ENCODE measurements around the gene CNIH4. TPM values are rescaled to one million over a fixed set of nuclear protein-coding genes. Genes with fewer than 3 reads are reported as not detected.

CNIH4 gene
- total RNA-seq, 1 experiment from 2014 or later = 104 TPM

GRCh38 chr1:224331824-224332223 is 24.9 kb upstream of the CNIH4 start:
- Histone ChIP-seq H4K20me1 (ENCODE audit: control insufficient read depth, insufficient read depth, insufficient read length) (no peaks in the 10 kb centered on the region), H2BK5ac (ENCODE audit: insufficient read length, low read length) (no peak overlapping the region), H3K23ac (ENCODE audit: insufficient read length, low read depth, low read length) (no peak overlapping the region), H3K4me1 (ENCODE audit: insufficient read depth, low read length) (no peaks in the 10 kb centered on the region), H2AK5ac (ENCODE audit: insufficient read length, low read length) (no peak overlapping the region), H4K8ac (replicated peaks; ENCODE audit: insufficient read length, low read depth, low read length) (no peak overlapping the region), H3K4ac (ENCODE audit: low read depth, low read length) (no peak overlapping the region), H3K9ac (ENCODE audit: extremely low read depth, insufficient read length, low read length) (no peak overlapping the region), H3K9me3 (ENCODE audit: control insufficient read depth, low read depth, low read length) (no peaks in the 10 kb centered on the region), H4K91ac (ENCODE audit: insufficient read length, low read depth, low read length) (no peak overlapping the region), H3K4me2 (ENCODE audit: insufficient read depth, insufficient read length, low read length) (no peak overlapping the region), H3K18ac (ENCODE audit: insufficient read length, low read depth, low read length) (no peak overlapping the region), H3T11ph (ENCODE audit: low read length) (no peak overlapping the region), H2AFZ (ENCODE audit: low read length) (no peak overlapping the region), H2BK120ac (ENCODE audit: low read depth, low read length, poor library complexity, severe bottlenecking) (no peak overlapping the region), H3K27ac (ENCODE audit: insufficient read length, low read depth, low read length) (no peak overlapping the region), H2BK15ac (ENCODE audit: low read depth, low read length) (no peak overlapping the region), H3K14ac (ENCODE audit: insufficient read depth, low read length) (no peak overlapping the region), H3K23me2 (ENCODE audit: insufficient read length, low read depth, low read length, poor library complexity, severe bottlenecking) (peaks cover 9% of the 10 kb centered on the region), H3K27me3 (ENCODE audit: insufficient read depth, low read length) (no peaks in the 10 kb centered on the region), H3K79me1 (ENCODE audit: insufficient read depth, low read depth, low read length, poor library complexity, severe bottlenecking) (peaks cover 6% of the 10 kb centered on the region), H2BK20ac (ENCODE audit: low read depth, low read length, poor library complexity, severe bottlenecking) (no peak overlapping the region), H3K79me2 (ENCODE audit: insufficient read depth, low read length) (peaks cover 10% of the 10 kb centered on the region; the same call in 1 of the 2 replicates), H2BK12ac (ENCODE audit: insufficient read length, low read depth, low read length) (no peak overlapping the region), H3K56ac (ENCODE audit: insufficient read length, low read depth, low read length) (no peak overlapping the region), H4K5ac (ENCODE audit: insufficient read length, low read depth, low read length) (no peak overlapping the region)
- Mint-ChIP-seq H3K27ac (no peak overlapping the region), H3K4me3 (no peak overlapping the region), H3K36me3 (ENCODE audit: insufficient read depth in 1 of 3, low read depth in 3 of 3) (peaks cover 0 to 6% (median 4%) of the 10 kb centered on the region in 3 experiments; a peak in 3 of 7 replicates), H3K4me1 (peaks cover 27 to 31% of the 10 kb centered on the region in 2 experiments), H3K9me3 (no peaks in the 10 kb centered on the region), H3K27me3 (ENCODE audit: low read depth) (no peaks in the 10 kb centered on the region)
- WGBS (ENCODE audit: extremely low coverage, insufficient read length, low lambda C conversion rate) = no CpG with 5 or more reads among the region's 2 CpGs
- no peak for TF ChIP-seq CTCF (conservative IDR thresholded peaks at IDR 0.05)
- no peak for DNase-seq

All from H9 (cell line).